Measurements from ENCODE around the gene MCAT.

DNA sequence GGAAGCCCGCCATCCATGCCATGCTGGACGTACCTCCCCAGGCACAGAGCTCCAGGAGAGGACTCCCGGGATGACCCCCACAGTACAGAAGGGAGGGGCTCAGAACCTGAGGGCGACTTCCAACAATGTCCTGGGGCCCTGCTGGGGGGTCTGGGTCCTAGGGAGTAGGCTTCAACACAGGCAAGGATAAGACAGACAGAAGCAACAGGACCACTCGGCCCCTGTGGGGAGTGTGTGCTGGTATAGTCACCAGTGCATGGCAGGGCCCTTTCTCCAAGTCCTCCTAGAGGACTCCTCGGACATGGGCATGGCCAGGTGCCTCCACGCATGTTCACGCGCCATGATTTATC lies 26.9 kb upstream of the MCAT start:
- TF ChIP-seq CTCF (IDR thresholded peaks at IDR 0.05) (no peak), POLR2A (IDR thresholded peaks at IDR 0.05) (no peak), EP300 (IDR thresholded peaks at IDR 0.05) (no peak), POLR2AphosphoS5 (IDR thresholded peaks at IDR 0.05) (no peak)

Data from gastroesophageal sphincter (tissue), 3 donors.